Epithelial cell of proximal tubule (primary cell): ENCODE measurements around the gene OGDHL. TPM values are rescaled to one million over a fixed set of nuclear protein-coding genes. Genes with fewer than 3 reads are reported as not detected.

Experiments used
- DNase-seq: peaks from one replicate; pipeline ENCODE4 v3.0.0-alpha.2; 2011; ENCODE audit warnings: low read depth
- H3K4me3 ChIP-seq: 2 replicates; pipeline ENCODE4 v1.5.1; 2011; ENCODE audit warnings: low read depth, mild to moderate bottlenecking, low read length
- total RNA-seq: library from RNA; depleted of rRNA; stranded (reverse); fragments of >200 nt; gene quantifications from 2 replicates; pipeline ENCODE4 v1.2.3, GENCODE V29; 2015
- TF ChIP-seq, protein P1 (sequence below): conservative IDR thresholded peaks from 2 replicates; pipeline ENCODE4 v1.5.1; 2012; ENCODE audit warnings: low read depth, mild to moderate bottlenecking, low read length

Gene OGDHL
- total RNA-seq, 1 donor from 2014 or later = 1.8 TPM

DNA sequence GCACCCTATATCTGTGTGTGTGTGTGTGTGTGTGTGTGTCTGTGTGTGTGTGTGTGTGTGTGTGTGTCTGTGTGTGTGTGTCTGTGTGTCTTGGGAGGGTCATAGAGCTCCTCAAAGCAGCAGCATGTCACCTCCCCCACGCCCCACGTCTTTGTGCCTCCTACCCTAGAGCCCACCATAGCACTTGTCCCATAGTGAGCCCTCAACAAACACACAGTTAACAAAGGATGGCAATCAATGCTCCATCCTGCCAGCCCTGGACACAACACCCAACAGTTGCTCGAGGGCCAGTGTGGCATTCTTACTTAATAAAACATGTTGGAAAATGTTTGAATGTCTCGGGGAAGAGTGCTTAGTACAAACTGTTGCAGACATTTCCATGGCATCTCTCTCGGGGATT, 52.2 kb downstream of the OGDHL start:
- TF ChIP-seq, protein P1, sequence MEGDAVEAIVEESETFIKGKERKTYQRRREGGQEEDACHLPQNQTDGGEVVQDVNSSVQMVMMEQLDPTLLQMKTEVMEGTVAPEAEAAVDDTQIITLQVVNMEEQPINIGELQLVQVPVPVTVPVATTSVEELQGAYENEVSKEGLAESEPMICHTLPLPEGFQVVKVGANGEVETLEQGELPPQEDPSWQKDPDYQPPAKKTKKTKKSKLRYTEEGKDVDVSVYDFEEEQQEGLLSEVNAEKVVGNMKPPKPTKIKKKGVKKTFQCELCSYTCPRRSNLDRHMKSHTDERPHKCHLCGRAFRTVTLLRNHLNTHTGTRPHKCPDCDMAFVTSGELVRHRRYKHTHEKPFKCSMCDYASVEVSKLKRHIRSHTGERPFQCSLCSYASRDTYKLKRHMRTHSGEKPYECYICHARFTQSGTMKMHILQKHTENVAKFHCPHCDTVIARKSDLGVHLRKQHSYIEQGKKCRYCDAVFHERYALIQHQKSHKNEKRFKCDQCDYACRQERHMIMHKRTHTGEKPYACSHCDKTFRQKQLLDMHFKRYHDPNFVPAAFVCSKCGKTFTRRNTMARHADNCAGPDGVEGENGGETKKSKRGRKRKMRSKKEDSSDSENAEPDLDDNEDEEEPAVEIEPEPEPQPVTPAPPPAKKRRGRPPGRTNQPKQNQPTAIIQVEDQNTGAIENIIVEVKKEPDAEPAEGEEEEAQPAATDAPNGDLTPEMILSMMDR = no peak
- DNase-seq = no peak

DNA sequence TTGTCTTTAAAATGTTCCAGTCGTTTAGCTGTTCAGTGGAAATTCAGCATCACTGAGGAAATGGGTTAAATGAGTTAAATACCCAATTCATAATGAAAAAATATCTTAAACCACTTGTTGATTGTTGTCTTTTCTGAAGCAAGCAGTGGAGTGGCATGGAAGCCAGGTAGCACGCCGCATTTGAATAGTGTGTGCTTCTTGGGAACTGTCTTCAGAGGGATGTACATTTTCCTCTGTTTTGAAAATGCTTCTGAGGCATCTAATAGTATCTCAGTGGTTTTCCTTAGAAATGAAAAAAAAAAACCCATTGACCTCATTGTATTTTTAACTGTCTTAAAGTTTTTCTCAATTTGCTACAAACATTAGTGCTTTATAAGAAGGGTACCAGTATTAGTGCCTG, 54.5 kb downstream of the OGDHL start:
- no peak for DNase-seq
- TF ChIP-seq, protein P1 = no peak
- no peak overlapping the region for H3K4me3 ChIP-seq

More for the DNA sequence above, 52.2 kb downstream of the OGDHL start:
- H3K4me3 ChIP-seq = no peak overlapping the region

DNA sequence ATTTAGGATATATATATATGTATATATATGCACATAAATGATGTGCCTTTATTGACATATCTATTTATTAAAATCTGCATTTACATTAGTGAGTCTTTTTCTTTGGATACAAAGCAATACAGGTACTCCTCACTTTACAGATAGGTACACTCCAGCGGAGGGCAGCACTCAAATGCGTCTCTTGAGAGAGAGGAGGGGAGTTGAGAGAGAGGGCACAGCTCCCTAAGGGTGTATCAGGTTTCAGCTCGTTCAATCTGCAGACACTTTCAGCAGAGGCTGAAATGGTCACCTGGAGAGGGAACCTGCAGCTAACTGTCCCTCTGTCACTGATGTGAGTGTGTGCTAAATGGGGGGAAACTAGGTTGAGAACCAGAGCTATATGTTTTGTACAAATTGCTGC, 61.1 kb downstream of the OGDHL start:
- TF ChIP-seq, protein P1 = no peak
- DNase-seq = no peak

GRCh38 chr10:49700211-49700610, 61.9 kb downstream of the OGDHL start:
- no peak for DNase-seq
- TF ChIP-seq, protein P1 = no peak
- no peak overlapping the region for H3K4me3 ChIP-seq

More for the DNA sequence above, 61.1 kb downstream of the OGDHL start:
- no peak overlapping the region for H3K4me3 ChIP-seq

GRCh38 chr10:49698679-49699078, 63.4 kb downstream of the OGDHL start:
- H3K4me3 ChIP-seq = no peak overlapping the region
- TF ChIP-seq, protein P1 = no peak
- no peak for DNase-seq

DNA sequence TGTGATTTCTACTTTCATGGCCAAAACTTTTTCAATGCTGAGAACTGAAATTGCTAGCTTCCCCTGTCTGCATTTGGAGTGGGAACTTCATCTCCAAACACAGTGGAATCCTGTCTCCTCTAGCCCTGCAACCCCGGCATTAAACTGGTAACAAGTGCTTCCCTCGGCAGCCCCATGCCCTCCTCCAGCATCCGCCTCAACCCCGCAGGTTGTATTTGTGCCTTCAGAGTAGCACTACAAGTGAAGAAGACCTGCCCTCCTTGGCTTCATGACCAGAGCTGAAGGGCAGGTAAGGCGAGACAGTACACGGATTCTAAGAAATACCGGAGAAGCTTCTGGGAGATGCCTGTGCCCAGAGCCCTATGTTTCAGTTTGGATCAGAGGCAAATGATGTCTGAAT, 65.8 kb downstream of the OGDHL start:
- TF ChIP-seq, protein P1 = no peak
- H3K4me3 ChIP-seq = no peak overlapping the region
- no peak for DNase-seq

GRCh38 chr10:49694466-49694865, 67.7 kb downstream of the OGDHL start:
- TF ChIP-seq, protein P1 = no peak
- H3K4me3 ChIP-seq = no peak overlapping the region
- DNase-seq = no peak
